Natural killer cell (primary cell): ENCODE results near the gene SLC22A23. TPM values are rescaled to one million over a fixed set of nuclear protein-coding genes. Genes with fewer than 3 reads are reported as not detected.
A peak's percentile ranks its signal among the peaks of the same experiment; 100 is the strongest.

ENCODE experiments used
- ATAC-seq, 3 donors: fragments of 150-1000 bp in 2 of 3; fragments of 200-7000 bp in 1 of 3; cut with Tn5 transposase; 1 replicate in 1 of 3; 2 replicates in 2 of 3; pipeline ENCODE4 v1.10.0; 2021; ENCODE audit warnings: mild to moderate bottlenecking in 2 of 3, moderate library complexity in 2 of 3
- DNase-seq, 2 donors: peaks; one replicate each; pipeline versions ENCODE4 v3.0.0 to v3.0.0-alpha.2; 2013 to 2021; ENCODE audit warnings: mixed read lengths in 1 of 2
- H3K27ac ChIP-seq: one replicate; pipeline ENCODE4 v1.5.1; 2013; ENCODE audit warnings: mild to moderate bottlenecking, low read length
- H3K27me3 ChIP-seq: one replicate; pipeline ENCODE4 v1.6.1; 2013; ENCODE audit warnings: low read length; ENCODE audit not compliant: control insufficient read depth, insufficient read depth
- H3K36me3 ChIP-seq: one replicate; pipeline ENCODE4 v1.6.1; 2013; ENCODE audit warnings: low read length; ENCODE audit not compliant: control insufficient read depth, insufficient read depth
- H3K4me1 ChIP-seq: one replicate; pipeline ENCODE4 v1.6.1; 2013; ENCODE audit warnings: low read length; ENCODE audit not compliant: control insufficient read depth, insufficient read depth
- H3K4me3 ChIP-seq: one replicate; pipeline ENCODE4 v1.5.1; 2013; ENCODE audit warnings: low read length
- H3K9me3 ChIP-seq: one replicate; pipeline ENCODE4 v1.6.1; 2013; ENCODE audit warnings: low read length; ENCODE audit not compliant: control insufficient read depth, insufficient read depth
- H3K27ac Mint-ChIP-seq, 2 donors: one replicate each; pipeline ENCODE4 v1.8.0; 2022; ENCODE audit warnings: mild to moderate bottlenecking in 2 of 2, mixed read lengths in 2 of 2, moderate library complexity in 1 of 2
- H3K27me3 Mint-ChIP-seq, 2 donors: one replicate each; pipeline ENCODE4 v1.8.0; 2022; ENCODE audit warnings: low read depth in 2 of 2, mixed read lengths in 2 of 2
- H3K36me3 Mint-ChIP-seq: one replicate; pipeline ENCODE4 v1.8.0; 2022; ENCODE audit warnings: mixed read lengths
- H3K4me1 Mint-ChIP-seq, 2 donors: one replicate each; pipeline ENCODE4 v1.8.0; 2022; ENCODE audit warnings: mixed read lengths in 2 of 2
- H3K4me3 Mint-ChIP-seq: one replicate; pipeline ENCODE4 v1.8.0; 2022; ENCODE audit warnings: mild to moderate bottlenecking, moderate library complexity, mixed read lengths
- H3K9me3 Mint-ChIP-seq, 2 donors: one replicate each; pipeline ENCODE4 v1.8.0; 2022; ENCODE audit warnings: mixed read lengths in 2 of 2
- CTCF ChIP-seq: fragments of 200-600 bp; IDR thresholded peaks from one replicate; pipeline ENCODE4 v1.8.0; 2022; ENCODE audit warnings: antibody characterized with exemption
- WGBS: methylation state at CpG from one replicate; pipeline ENCODE4 v1.1.7; 2013; ENCODE audit warnings: missing lambda C conversion rate; ENCODE audit not compliant: insufficient coverage; 5-methylcytosine and 5-hydroxymethylcytosine counted together
- intact Hi-C: fragments of 100-400 bp; cut with micrococcal nuclease; formaldehyde crosslinking; loops from one replicate; pipeline ENCODE4 v1.14.2; 2022
- total RNA-seq, 4 donors: library from RNA; stranded (reverse); fragments of 120-200 nt in 1 of 4; gene quantifications; one replicate each; pipeline versions ENCODE4 v1.2.3 to v1.2.4, GENCODE V29; 2013 to 2022

SLC22A23 gene
- total RNA-seq, 3 donors from 2014 or later (not counting 1 experiment from before 2014, with no cell fraction given): 0.24 to 0.79 (median 0.38) TPM

GRCh38 chr6:3230256-3230882, 226.5 kb downstream of the SLC22A23 start:
- H3K9me3 Mint-ChIP-seq: no peaks in the 10 kb centered on the region
- peak overlapping the region; percentile 45 for H3K4me3 Mint-ChIP-seq
- Histone ChIP-seq H3K4me1 (peaks cover 53% of the 10 kb centered on the region), H3K27ac (no peak overlapping the region), H3K9me3 (no peaks in the 10 kb centered on the region), H3K4me3 (no peak overlapping the region), H3K36me3 (no peaks in the 10 kb centered on the region), H3K27me3 (peaks cover 79% of the 10 kb centered on the region)
- H3K27me3 Mint-ChIP-seq: peaks cover 74 to 79% of the 10 kb centered on the region in 2 donors
- no peak overlapping the region for H3K27ac Mint-ChIP-seq
- ATAC-seq: no peak
- no peak for DNase-seq
- TF ChIP-seq CTCF: no peak
- intact Hi-C loops: no loop called here
- no peaks in the 10 kb centered on the region for H3K36me3 Mint-ChIP-seq
- 36% methylated on average over 10 of the region's 11 CpGs for WGBS
- H3K4me1 Mint-ChIP-seq: peaks cover 36 to 56% of the 10 kb centered on the region in 2 donors

DNA sequence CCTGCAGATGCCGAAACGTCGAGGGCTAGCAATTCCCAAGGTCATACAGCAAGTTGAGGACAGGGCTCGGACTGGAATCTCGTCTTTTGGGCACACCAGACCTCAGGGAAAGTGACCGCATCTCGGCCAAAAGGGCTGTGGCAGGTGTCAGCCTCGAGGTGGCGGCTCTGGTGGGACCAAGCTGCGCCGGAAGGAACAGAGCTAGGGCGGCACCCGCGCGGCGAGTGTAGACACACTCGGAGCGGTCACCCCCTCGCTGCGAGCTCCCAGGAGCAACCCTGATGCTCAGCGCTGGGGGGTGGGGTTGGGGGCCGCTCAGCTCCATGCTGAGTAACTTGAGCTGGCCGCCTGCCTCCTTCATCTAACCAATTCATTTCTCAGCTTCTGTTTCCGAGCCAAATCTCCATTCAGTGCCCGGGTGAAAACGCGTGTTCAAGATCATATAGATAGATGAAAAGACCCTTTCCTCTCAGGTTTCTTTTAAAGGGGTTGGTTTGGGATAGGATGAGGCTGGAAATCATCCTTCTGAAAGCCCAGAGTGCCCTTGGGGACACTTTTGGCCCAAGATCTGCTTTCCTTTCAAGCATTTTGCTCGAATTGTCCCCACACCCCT, 227.2 kb downstream of the SLC22A23 start:
- intact Hi-C loops: no loop called here
- H3K4me1 ChIP-seq: peaks cover 53% of the 10 kb centered on the region
- peaks cover 72 to 76% of the 10 kb centered on the region in 2 donors for H3K27me3 Mint-ChIP-seq
- WGBS: 2% methylated on average over 28 of the region's 28 CpGs
- H3K4me3 ChIP-seq: no peak overlapping the region
- DNase-seq (peak in 1 of 2 donors; percentile 55), ATAC-seq (peak; percentile 49 to 65 (median 57))
- H3K36me3 Mint-ChIP-seq: no peaks in the 10 kb centered on the region
- H3K9me3 ChIP-seq: no peaks in the 10 kb centered on the region
- peaks cover 79% of the 10 kb centered on the region for H3K27me3 ChIP-seq
- no peaks in the 10 kb centered on the region for H3K9me3 Mint-ChIP-seq
- no peaks in the 10 kb centered on the region for H3K36me3 ChIP-seq
- no peak overlapping the region for H3K27ac Mint-ChIP-seq
- peaks cover 36 to 56% of the 10 kb centered on the region in 2 donors for H3K4me1 Mint-ChIP-seq
- no peak for TF ChIP-seq CTCF
- H3K27ac ChIP-seq: no peak overlapping the region
- H3K4me3 Mint-ChIP-seq: peak overlapping the region; percentile 45

- H3K9me3 Mint-ChIP-seq: no peaks in the 10 kb centered on the region
- ATAC-seq (peak; percentile 49 to 63 (median 50)), DNase-seq (peak; percentile 36 to 63)
- H3K9me3 ChIP-seq: no peaks in the 10 kb centered on the region
- peaks cover 75% of the 10 kb centered on the region for H3K27me3 ChIP-seq
- intact Hi-C loops: no loop called here
- peaks cover 70 to 76% of the 10 kb centered on the region in 2 donors for H3K27me3 Mint-ChIP-seq
- peaks cover 53% of the 10 kb centered on the region for H3K4me1 ChIP-seq
- peak overlapping the region; percentile 84 for H3K4me3 Mint-ChIP-seq
- peak overlapping the region; percentile 24 for H3K4me3 ChIP-seq
- 2% methylated on average over 62 of the region's 62 CpGs for WGBS
- H3K4me1 Mint-ChIP-seq: peaks cover 36 to 56% of the 10 kb centered on the region in 2 donors
- H3K27ac Mint-ChIP-seq: peak overlapping the region; percentile 44 to 73
- no peaks in the 10 kb centered on the region for H3K36me3 Mint-ChIP-seq
- TF ChIP-seq CTCF: no peak
- no peaks in the 10 kb centered on the region for H3K36me3 ChIP-seq
- no peak overlapping the region for H3K27ac ChIP-seq
Observed at GRCh38 chr6:3228771-3229565, 227.9 kb downstream of the SLC22A23 start.
